PC-3 (cell line): ENCODE results near the gene VPS37D. TPM values are rescaled to one million over a fixed set of nuclear protein-coding genes. Genes with fewer than 3 reads are reported as not detected.

ENCODE experiments used
- ATAC-seq: fragments of 200-7000 bp; cut with Tn5 transposase; 2 replicates; pipeline ENCODE4 v1.9.1; 2020; ENCODE audit warnings: mild to moderate bottlenecking, moderate library complexity
- BruUV-seq: library from RNA; stranded (reverse); fragments of 400-500 nt; replicated peaks from 2 replicates; lab custom pipeline; 2021; lab: Mats Ljungman, UMichigan
- CTCF ChIA-PET: fragments of 300-600 bp; sonication (Branson Sonifier 250); formaldehyde crosslinking; loops from one replicate; lab custom pipeline; 2022; ENCODE audit warnings: antibody characterized with exemption; lab: Charles Lee
- POLR2A ChIA-PET: fragments of 300-600 bp; sonication (Branson Sonifier 250); formaldehyde crosslinking; loops from one replicate; lab custom pipeline; 2022; ENCODE audit warnings: antibody characterized with exemption; ENCODE audit not compliant: unreplicated experiment; lab: Charles Lee
- DNase-seq: peaks from one replicate; pipeline ENCODE4 v3.0.0-alpha.2; 2015
- H2AFZ ChIP-seq: fragments of 300-600 bp; sonication (generic); 2 replicates; pipeline ENCODE4 v1.6.0; 2016; ENCODE audit warnings: antibody characterized with exemption, low read length
- H3F3A ChIP-seq: fragments of 300-600 bp; sonication (generic); one replicate; pipeline ENCODE4 v1.6.0; 2017; ENCODE audit warnings: antibody characterized with exemption, low read length, control low read depth, mild to moderate bottlenecking; ENCODE audit not compliant: unreplicated experiment
- H3K27ac ChIP-seq: fragments of 300-600 bp; sonication (generic); 2 replicates; pipeline ENCODE4 v1.5.1; 2016; ENCODE audit warnings: mild to moderate bottlenecking, low read length
- H3K27me3 ChIP-seq: fragments of 300-600 bp; sonication (generic); 2 replicates; pipeline ENCODE4 v1.6.1; 2016; ENCODE audit warnings: low read length, mixed read lengths
- H3K36me3 ChIP-seq: fragments of 300-600 bp; sonication (generic); 2 replicates; pipeline ENCODE4 v1.6.1; 2016; ENCODE audit warnings: low read depth, mixed run types, low read length, mixed read lengths
- H3K4me1 ChIP-seq: fragments of 300-600 bp; sonication (generic); 2 replicates; pipeline ENCODE4 v1.5.1; 2016; ENCODE audit warnings: low read length; ENCODE audit not compliant: insufficient read depth
- H3K4me2 ChIP-seq: fragments of 300-600 bp; sonication (generic); 2 replicates; pipeline ENCODE4 v1.6.0; 2016; ENCODE audit warnings: low read length
- H3K4me3 ChIP-seq: fragments of 300-600 bp; sonication (generic); 2 replicates; pipeline ENCODE4 v1.5.1; 2016; ENCODE audit warnings: mild to moderate bottlenecking, low read length, mixed read lengths
- H3K79me2 ChIP-seq: fragments of 300-600 bp; sonication (generic); 2 replicates; pipeline ENCODE4 v1.6.1; 2017; ENCODE audit warnings: low read length, mixed read lengths
- H3K9ac ChIP-seq: fragments of 300-600 bp; sonication (generic); 2 replicates; pipeline ENCODE4 v1.6.0; 2016; ENCODE audit warnings: mild to moderate bottlenecking, low read length
- H3K9me2 ChIP-seq: fragments of 300-600 bp; sonication (generic); replicated peaks from 2 replicates; pipeline ENCODE4 v1.6.1; 2016; ENCODE audit warnings: mixed run types, low read length, mixed read lengths
- H3K9me3 ChIP-seq: fragments of 300-600 bp; sonication (generic); 2 replicates; pipeline ENCODE4 v1.6.1; 2016; ENCODE audit warnings: low read length, mixed read lengths
- H4K20me1 ChIP-seq: fragments of 300-600 bp; sonication (generic); 2 replicates; pipeline ENCODE4 v1.6.1; 2016; ENCODE audit warnings: low read length, mixed read lengths
- CTCF ChIP-seq: fragments of 300-600 bp; sonication (generic); conservative IDR thresholded peaks from 2 replicates; pipeline ENCODE4 v1.5.1; 2017; ENCODE audit warnings: antibody characterized with exemption, low read depth, mild to moderate bottlenecking, low read length
- EZH2 ChIP-seq: fragments of 300-600 bp; sonication (generic); IDR thresholded peaks from one replicate; pipeline ENCODE4 v1.6.1; 2017; ENCODE audit warnings: antibody characterized with exemption, mild to moderate bottlenecking, low read length; ENCODE audit not compliant: unreplicated experiment
- EZH2phosphoT487 ChIP-seq: fragments of 300-600 bp; sonication (generic); IDR thresholded peaks from 2 replicates; pipeline ENCODE4 v1.6.1; 2018; ENCODE audit warnings: mild to moderate bottlenecking, antibody characterized with exemption, low read length, borderline replicate concordance
- intact Hi-C: fragments of 100-400 bp; cut with micrococcal nuclease; formaldehyde crosslinking; loops from 2 replicates; pipeline ENCODE4 v1.9.0; 2023
- total RNA-seq: library from RNA; depleted of rRNA; stranded (reverse); fragments of >200 nt; gene quantifications from 2 replicates; pipeline ENCODE4 v1.2.3, GENCODE V29; 2014

VPS37D gene
- total RNA-seq, 1 experiment from 2014 or later: 6.3 TPM

- no TSS peak for BruUV-seq
- peak overlapping the region; percentile 83 for H3K4me2 ChIP-seq
- peak; percentile 46 for TF ChIP-seq EZH2
- no peak for TF ChIP-seq EZH2phosphoT487
- TF ChIP-seq CTCF: peak; percentile 16; the same call in 1 of the 2 replicates
- H3F3A ChIP-seq: no peaks in the 10 kb centered on the region
- ATAC-seq: peak; percentile 73
- H3K9me3 ChIP-seq: no peaks in the 10 kb centered on the region
- H3K27ac ChIP-seq: no peak overlapping the region
- intact Hi-C loops: no loop called here
- H3K79me2 ChIP-seq: no peaks in the 10 kb centered on the region
- peak; percentile 10 for DNase-seq
- no peaks in the 10 kb centered on the region for H3K4me1 ChIP-seq
- ChIA-PET CTCF (no interaction called here), POLR2A (no interaction called here)
- 0 out of 2 replicates have a peak overlapping the region, but pooled peaks have one; percentile 16 for H3K9ac ChIP-seq
- no peaks in the 10 kb centered on the region for H3K9me2 ChIP-seq
- no peaks in the 10 kb centered on the region for H4K20me1 ChIP-seq
- no peaks in the 10 kb centered on the region for H3K36me3 ChIP-seq
- peaks cover 11% of the 10 kb centered on the region for H3K27me3 ChIP-seq
- H3K4me3 ChIP-seq: peak overlapping the region; percentile 58
- peak overlapping the region; percentile 84 for H2AFZ ChIP-seq
These were observed 19.7 kb upstream of the VPS37D start for GRCh38 chr7:73647725-73648592.

GRCh38 chr7:73648593-73649332 lies 18.9 kb upstream of the VPS37D start:
- Histone ChIP-seq H3K9ac (no peak overlapping the region), H3F3A (no peaks in the 10 kb centered on the region), H3K27ac (no peak overlapping the region), H3K9me2 (no peaks in the 10 kb centered on the region), H3K4me3 (no peak overlapping the region), H3K36me3 (no peaks in the 10 kb centered on the region), H3K9me3 (no peaks in the 10 kb centered on the region), H3K27me3 (peaks cover 11% of the 10 kb centered on the region), H3K4me2 (peak overlapping the region; percentile 83), H4K20me1 (no peaks in the 10 kb centered on the region), H3K79me2 (no peaks in the 10 kb centered on the region), H3K4me1 (no peaks in the 10 kb centered on the region), H2AFZ (no peak overlapping the region)
- POLR2A ChIA-PET: no interaction called here
- no peak for TF ChIP-seq EZH2phosphoT487
- ATAC-seq: no peak
- no TSS peak for BruUV-seq
- CTCF ChIA-PET: no interaction called here
- DNase-seq: no peak
- intact Hi-C loops: no loop called here

GRCh38 chr7:73649576-73649975 lies 18.1 kb upstream of the VPS37D start:
- CTCF ChIA-PET: no interaction called here

More at GRCh38 chr7:73649576-73649975, 18.1 kb upstream of the VPS37D start:
- intact Hi-C loops: no loop called here
- H3K36me3 ChIP-seq: no peaks in the 10 kb centered on the region
- ATAC-seq: no peak
- H3K9ac ChIP-seq: no peak overlapping the region
- no peak overlapping the region for H2AFZ ChIP-seq
- BruUV-seq: no TSS peak
- H3K4me1 ChIP-seq: no peaks in the 10 kb centered on the region
- POLR2A ChIA-PET: no interaction called here
- no peak overlapping the region for H3K27ac ChIP-seq
- H3K9me3 ChIP-seq: no peaks in the 10 kb centered on the region
- no peak overlapping the region for H3K4me3 ChIP-seq
- H3K9me2 ChIP-seq: no peaks in the 10 kb centered on the region
- H3K27me3 ChIP-seq: peaks cover 11% of the 10 kb centered on the region
- no peak overlapping the region for H3K4me2 ChIP-seq
- H4K20me1 ChIP-seq: no peaks in the 10 kb centered on the region
- no peaks in the 10 kb centered on the region for H3F3A ChIP-seq
- no peaks in the 10 kb centered on the region for H3K79me2 ChIP-seq
- DNase-seq: no peak
- TF ChIP-seq EZH2 (no peak), EZH2phosphoT487 (no peak), CTCF (no peak)
